ENCODE measurements around the gene ZNF609. TPM values are rescaled to one million over a fixed set of nuclear protein-coding genes. Genes with fewer than 3 reads are reported as not detected.

ZNF609 gene
- total RNA-seq, 5 donors from 2014 or later (not counting 1 experiment from before 2014, with no cell fraction given), result 52.7 to 81.8 (median 59.3) TPM

GRCh38 chr15:64452988-64453688, 7.2 kb upstream of the ZNF609 start:
- POLR2A ChIA-PET, result interaction anchor here in 1 of 2 donors (0.6 to 0.7 kb wide), 2 partner anchors 105 to 676 kb away, joined by 5 to 8 read pairs; no protein-coding TSS in a partner anchor
- H3K9me3 Mint-ChIP-seq, result no peaks in the 10 kb centered on the region
- H3K4me3 Mint-ChIP-seq, result no peak overlapping the region
- peak overlapping the region in 1 of 2 donors; percentile 22 for H3K27ac Mint-ChIP-seq
- Histone ChIP-seq H3K4me3 (ENCODE audit: control insufficient read depth in 1 of 2, extremely low read depth in 1 of 2, low read length in 1 of 2) (no peak overlapping the region), H3K9me3 (no peaks in the 10 kb centered on the region), H3K27me3 (replicated peaks in 1 of 2; ENCODE audit: control insufficient read depth in 2 of 2, extremely low read depth in 1 of 2, insufficient read depth in 2 of 2, low read length in 1 of 2) (no peaks in the 10 kb centered on the region), H3K4me1 (ENCODE audit: control insufficient read depth in 1 of 2, extremely low read depth in 1 of 2, insufficient read depth in 2 of 2, low read length in 2 of 2) (peaks cover 17 to 27% of the 10 kb centered on the region in 2 experiments), H3K27ac (ENCODE audit: low read length) (no peak overlapping the region), H3K36me3 (ENCODE audit: control insufficient read depth in 2 of 2, extremely low read depth in 1 of 2, insufficient read depth in 1 of 2, low read length in 1 of 2) (peaks cover 0 to 18% of the 10 kb centered on the region in 2 donors)
- ATAC-seq (replicated peaks in 1 of 4), result no peak
- H3K36me3 Mint-ChIP-seq, result peaks cover 8% of the 10 kb centered on the region
- H3K4me1 Mint-ChIP-seq, result peaks cover 51 to 60% (median 57%) of the 10 kb centered on the region in 3 donors
- no peak for DNase-seq
- WGBS (ENCODE audit: insufficient coverage), result no CpG with 5 or more reads among the region's 6 CpGs
- CTCF ChIA-PET, result interaction anchor here in 1 of 2 donors (0.6 kb wide), 1 partner anchor 748 kb away, joined by 4 read pairs; no protein-coding TSS in a partner anchor
- H3K27me3 Mint-ChIP-seq, result no peaks in the 10 kb centered on the region

GRCh38 chr15:64453689-64454037, 6.7 kb upstream of the ZNF609 start:
- ATAC-seq (replicated peaks in 1 of 4) (no peak), DNase-seq (no peak)
- no peaks in the 10 kb centered on the region for H3K27me3 ChIP-seq (replicated peaks in 1 of 2; ENCODE audit: control insufficient read depth in 2 of 2, extremely low read depth in 1 of 2, insufficient read depth in 2 of 2, low read length in 1 of 2)
- Mint-ChIP-seq H3K36me3 (peaks cover 8% of the 10 kb centered on the region), H3K4me3 (no peak overlapping the region), H3K4me1 (peaks cover 45 to 57% (median 55%) of the 10 kb centered on the region in 3 donors), H3K9me3 (no peaks in the 10 kb centered on the region), H3K27ac (peak overlapping the region in 1 of 2 donors; percentile 17), H3K27me3 (no peaks in the 10 kb centered on the region)
- peaks cover 0 to 18% of the 10 kb centered on the region in 2 donors for H3K36me3 ChIP-seq (ENCODE audit: control insufficient read depth in 2 of 2, extremely low read depth in 1 of 2, insufficient read depth in 1 of 2, low read length in 1 of 2)
- H3K4me3 ChIP-seq (ENCODE audit: control insufficient read depth in 1 of 2, extremely low read depth in 1 of 2, low read length in 1 of 2), result no peak overlapping the region
- no peaks in the 10 kb centered on the region for H3K9me3 ChIP-seq
- WGBS (ENCODE audit: insufficient coverage), result 100% methylated on average over 1 of the region's 1 CpG
- ChIA-PET CTCF (interaction anchor here in 1 of 2 donors (0.6 kb wide), 1 partner anchor 748 kb away, joined by 4 read pairs; no protein-coding TSS in a partner anchor), POLR2A (interaction anchor here in 1 of 2 donors (0.7 kb wide), 1 partner anchor 676 kb away, joined by 8 read pairs; no protein-coding TSS in a partner anchor)
- no peak overlapping the region for H3K27ac ChIP-seq (ENCODE audit: low read length)
- H3K4me1 ChIP-seq (ENCODE audit: control insufficient read depth in 1 of 2, extremely low read depth in 1 of 2, insufficient read depth in 2 of 2, low read length in 2 of 2), result peaks cover 13 to 21% of the 10 kb centered on the region in 2 experiments

DNA sequence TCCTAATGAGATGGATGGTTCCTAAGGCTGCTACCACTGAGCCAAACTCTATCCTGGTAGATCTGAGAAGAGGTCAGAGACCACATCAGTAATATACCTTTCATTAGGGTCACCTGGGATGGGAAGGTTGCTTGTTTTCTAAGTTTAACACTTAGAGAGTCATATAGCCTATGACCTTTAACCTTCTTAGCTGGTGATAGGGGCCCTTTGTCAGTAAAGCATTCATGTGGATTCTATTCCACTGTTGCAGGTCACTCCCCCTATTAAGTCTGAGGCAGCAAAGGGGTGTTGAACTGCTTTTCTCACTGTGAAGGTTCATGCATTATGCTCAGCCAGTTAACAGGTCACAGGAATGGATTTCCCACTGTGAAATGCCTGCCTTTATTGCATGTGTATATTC, 6.1 kb upstream of the ZNF609 start:
- ChIA-PET CTCF (no interaction called here), POLR2A (interaction anchor here in 1 of 2 donors (0.6 kb wide), 1 partner anchor 9 kb away, joined by 8 read pairs; no protein-coding TSS in a partner anchor)
- DNase-seq (no peak), ATAC-seq (replicated peaks in 1 of 4) (no peak)
- Histone ChIP-seq H3K4me3 (ENCODE audit: control insufficient read depth in 1 of 2, extremely low read depth in 1 of 2, low read length in 1 of 2) (no peak overlapping the region), H3K27ac (ENCODE audit: low read length) (no peak overlapping the region), H3K4me1 (ENCODE audit: control insufficient read depth in 1 of 2, extremely low read depth in 1 of 2, insufficient read depth in 2 of 2, low read length in 2 of 2) (peaks cover 13 to 21% of the 10 kb centered on the region in 2 experiments), H3K27me3 (replicated peaks in 1 of 2; ENCODE audit: control insufficient read depth in 2 of 2, extremely low read depth in 1 of 2, insufficient read depth in 2 of 2, low read length in 1 of 2) (no peaks in the 10 kb centered on the region), H3K36me3 (ENCODE audit: control insufficient read depth in 2 of 2, extremely low read depth in 1 of 2, insufficient read depth in 1 of 2, low read length in 1 of 2) (peaks cover 0 to 18% of the 10 kb centered on the region in 2 donors), H3K9me3 (no peaks in the 10 kb centered on the region)
- H3K4me1 Mint-ChIP-seq, result peaks cover 45 to 58% (median 57%) of the 10 kb centered on the region in 3 donors
- H3K27ac Mint-ChIP-seq, result peak overlapping the region; percentile 17 to 21
- no peak overlapping the region for H3K4me3 Mint-ChIP-seq
- no peaks in the 10 kb centered on the region for H3K27me3 Mint-ChIP-seq
- peaks cover 8% of the 10 kb centered on the region for H3K36me3 Mint-ChIP-seq
- no peaks in the 10 kb centered on the region for H3K9me3 Mint-ChIP-seq

- H3K9me3 ChIP-seq, result no peaks in the 10 kb centered on the region
- peaks cover 0 to 18% of the 10 kb centered on the region in 2 donors for H3K36me3 ChIP-seq (ENCODE audit: control insufficient read depth in 2 of 2, extremely low read depth in 1 of 2, insufficient read depth in 1 of 2, low read length in 1 of 2)
- H3K27ac ChIP-seq (ENCODE audit: low read length), result no peak overlapping the region
- no peak overlapping the region for H3K4me3 ChIP-seq (ENCODE audit: control insufficient read depth in 1 of 2, extremely low read depth in 1 of 2, low read length in 1 of 2)
- peak in 7 of 35 experiments; percentile 6 to 29 (median 18) for DNase-seq
- ChIA-PET POLR2A (no interaction called here), CTCF (no interaction called here)
- Mint-ChIP-seq H3K27ac (peak overlapping the region; percentile 87 to 95), H3K27me3 (no peaks in the 10 kb centered on the region), H3K4me1 (peaks cover 49 to 59% (median 58%) of the 10 kb centered on the region in 3 donors), H3K36me3 (peaks cover 4% of the 10 kb centered on the region), H3K9me3 (no peaks in the 10 kb centered on the region), H3K4me3 (peak overlapping the region in 1 of 3 donors; percentile 52)
- H3K4me1 ChIP-seq (ENCODE audit: control insufficient read depth in 1 of 2, extremely low read depth in 1 of 2, insufficient read depth in 2 of 2, low read length in 2 of 2), result peaks cover 13 to 25% of the 10 kb centered on the region in 2 experiments
- no peaks in the 10 kb centered on the region for H3K27me3 ChIP-seq (replicated peaks in 1 of 2; ENCODE audit: control insufficient read depth in 2 of 2, extremely low read depth in 1 of 2, insufficient read depth in 2 of 2, low read length in 1 of 2)
- peak in 1 of 4 experiments; percentile 23 for ATAC-seq (replicated peaks in 1 of 4)
- WGBS (ENCODE audit: insufficient coverage), result 80% methylated on average over 1 of the region's 3 CpGs
Measured at GRCh38 chr15:64455961-64456371, 4.4 kb upstream of the ZNF609 start.

GRCh38 chr15:64456634-64457108, 3.7 kb upstream of the ZNF609 start:
- no CpG with 5 or more reads among the region's 1 CpG for WGBS (ENCODE audit: insufficient coverage)
- ChIA-PET POLR2A (interaction anchor here in 1 of 2 donors (1.0 kb wide), 1 partner anchor 18 kb away, joined by 3 read pairs; no protein-coding TSS in a partner anchor), CTCF (interaction anchor here in 1 of 2 donors (0.6 kb wide), 1 partner anchor 29 kb away, joined by 4 read pairs; no protein-coding TSS in a partner anchor)
- peaks cover 54 to 63% (median 62%) of the 10 kb centered on the region in 3 donors for H3K4me1 Mint-ChIP-seq
- Histone ChIP-seq H3K27me3 (replicated peaks in 1 of 2; ENCODE audit: control insufficient read depth in 2 of 2, extremely low read depth in 1 of 2, insufficient read depth in 2 of 2, low read length in 1 of 2) (no peaks in the 10 kb centered on the region), H3K9me3 (no peaks in the 10 kb centered on the region), H3K27ac (ENCODE audit: low read length) (no peak overlapping the region), H3K4me1 (ENCODE audit: control insufficient read depth in 1 of 2, extremely low read depth in 1 of 2, insufficient read depth in 2 of 2, low read length in 2 of 2) (peaks cover 18 to 25% of the 10 kb centered on the region in 2 experiments), H3K4me3 (ENCODE audit: control insufficient read depth in 1 of 2, extremely low read depth in 1 of 2, low read length in 1 of 2) (no peak overlapping the region), H3K36me3 (ENCODE audit: control insufficient read depth in 2 of 2, extremely low read depth in 1 of 2, insufficient read depth in 1 of 2, low read length in 1 of 2) (peaks cover 0 to 18% of the 10 kb centered on the region in 2 donors)
- no peaks in the 10 kb centered on the region for H3K9me3 Mint-ChIP-seq
- no peak for ATAC-seq (replicated peaks in 1 of 4)
- H3K27me3 Mint-ChIP-seq, result no peaks in the 10 kb centered on the region
- peak overlapping the region; percentile 87 to 95 for H3K27ac Mint-ChIP-seq
- peak overlapping the region in 1 of 3 donors; percentile 52 for H3K4me3 Mint-ChIP-seq
- DNase-seq, result no peak
- H3K36me3 Mint-ChIP-seq, result peaks cover 4% of the 10 kb centered on the region

DNA sequence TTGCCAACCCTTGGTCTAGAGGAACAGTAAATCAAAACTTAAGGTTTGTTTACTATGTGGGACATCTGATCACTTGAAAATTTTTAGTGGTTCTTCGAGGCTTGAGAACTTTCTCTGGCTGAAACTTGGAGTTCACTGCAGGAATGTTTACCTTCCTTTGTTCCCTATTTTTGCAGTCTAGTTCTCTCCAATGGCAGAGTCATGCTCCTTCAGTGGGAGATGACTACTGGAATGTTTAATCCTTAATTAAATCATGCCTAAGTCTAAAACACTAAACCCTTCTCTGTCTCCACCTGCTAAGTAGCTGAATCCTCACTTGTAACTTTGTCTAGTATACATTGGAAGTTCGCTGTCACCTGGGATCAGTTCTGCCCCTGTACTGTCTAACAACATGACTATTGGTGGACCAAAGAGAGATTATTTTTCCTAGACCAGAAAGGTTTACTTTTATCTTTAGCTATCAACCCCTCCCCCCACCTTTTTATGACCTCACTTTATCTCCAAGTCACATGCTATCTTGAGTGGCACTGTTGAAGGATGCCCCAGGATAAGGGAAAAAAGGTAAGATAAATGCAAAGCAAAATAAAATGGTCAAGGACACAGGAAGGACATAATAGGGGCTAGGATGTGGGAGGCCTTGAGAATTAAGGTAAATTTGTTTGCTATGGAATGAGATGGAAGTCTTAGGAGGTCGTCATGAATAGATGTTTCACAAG, 1.2 kb upstream of the ZNF609 start:
- peaks cover 72 to 77% (median 75%) of the 10 kb centered on the region in 3 donors for H3K4me1 Mint-ChIP-seq
- ATAC-seq (replicated peaks in 1 of 4), result no peak
- Histone ChIP-seq H3K36me3 (ENCODE audit: control insufficient read depth in 2 of 2, extremely low read depth in 1 of 2, insufficient read depth in 1 of 2, low read length in 1 of 2) (peaks cover 0 to 11% of the 10 kb centered on the region in 2 donors), H3K4me1 (ENCODE audit: control insufficient read depth in 1 of 2, extremely low read depth in 1 of 2, insufficient read depth in 2 of 2, low read length in 2 of 2) (peaks cover 38 to 42% of the 10 kb centered on the region in 2 experiments), H3K4me3 (ENCODE audit: control insufficient read depth in 1 of 2, extremely low read depth in 1 of 2, low read length in 1 of 2) (peak overlapping the region in 1 of 2 donors; percentile 85), H3K27me3 (replicated peaks in 1 of 2; ENCODE audit: control insufficient read depth in 2 of 2, extremely low read depth in 1 of 2, insufficient read depth in 2 of 2, low read length in 1 of 2) (no peaks in the 10 kb centered on the region), H3K9me3 (no peaks in the 10 kb centered on the region), H3K27ac (ENCODE audit: low read length) (no peak overlapping the region)
- H3K36me3 Mint-ChIP-seq, result peaks cover 4% of the 10 kb centered on the region
- H3K9me3 Mint-ChIP-seq, result no peaks in the 10 kb centered on the region
- peak overlapping the region; percentile 77 to 95 for H3K27ac Mint-ChIP-seq
- H3K4me3 Mint-ChIP-seq, result peak overlapping the region; percentile 81 to 90 (median 88)
- WGBS (ENCODE audit: insufficient coverage), result 100% methylated on average over 1 of the region's 3 CpGs
- ChIA-PET POLR2A (no interaction called here), CTCF (interaction anchor here in 1 of 2 donors (0.7 to 1.2 kb wide), 2 partner anchors 32 to 138 kb away, joined by 3 to 8 read pairs; no protein-coding TSS in a partner anchor)
- no peaks in the 10 kb centered on the region for H3K27me3 Mint-ChIP-seq
- DNase-seq, result peak in 1 of 35 experiments; percentile 18
